GM23248 (cell line): Measurements from ENCODE around the gene TAPBPL.

Experiments used
- EZH2 ChIP-seq: fragments of 200-600 bp; sonication (generic); IDR thresholded peaks from 2 replicates; pipeline ENCODE4 v1.6.1; 2018; ENCODE audit warnings: antibody characterized with exemption, mild to moderate bottlenecking; ENCODE audit not compliant: insufficient read depth, poor library complexity, severe bottlenecking
- EZH2phosphoT487 ChIP-seq: fragments of 200-600 bp; sonication (generic); IDR thresholded peaks from 2 replicates; pipeline ENCODE4 v1.6.1; 2018; ENCODE audit warnings: antibody characterized with exemption, moderate library complexity, mild to moderate bottlenecking, low read depth; ENCODE audit not compliant: insufficient read depth

DNA sequence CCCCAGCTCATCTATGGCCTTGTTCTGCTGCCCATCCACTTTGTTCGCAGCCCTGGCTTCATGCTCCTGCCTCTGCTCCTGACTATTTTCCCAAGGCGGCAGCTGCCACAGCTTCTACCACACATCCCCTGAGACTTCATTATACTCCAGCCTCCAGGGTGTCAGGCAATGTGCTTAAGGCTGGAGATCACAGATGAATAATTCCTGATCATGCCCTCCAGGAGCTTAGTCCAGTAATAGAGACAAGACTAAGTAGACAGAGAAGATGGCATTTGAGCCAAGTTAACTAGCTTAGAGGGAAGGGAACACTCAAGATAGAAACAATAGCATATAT, 7.1 kb downstream of the TAPBPL start:
- TF ChIP-seq EZH2phosphoT487: no peak
- TF ChIP-seq EZH2: no peak
